ENCODE results near the gene MARCHF3.

MARCHF3 gene

GRCh38 chr5:126973193-126973592 lies 57.2 kb downstream of the MARCHF3 start:
- no peaks in the 10 kb centered on the region for H3K9me3 Mint-ChIP-seq
- H3K4me3 Mint-ChIP-seq = peak overlapping the region; percentile 25
- no peaks in the 10 kb centered on the region for H3K27me3 Mint-ChIP-seq (ENCODE audit: low read depth)
- peak overlapping the region; percentile 98 for H3K27ac Mint-ChIP-seq
- peaks cover 6% of the 10 kb centered on the region for H3K36me3 Mint-ChIP-seq (ENCODE audit: low read depth)
- H3K4me1 Mint-ChIP-seq (ENCODE audit: low read depth) = peaks cover 41% of the 10 kb centered on the region

- Mint-ChIP-seq H3K4me1 (ENCODE audit: low read depth) (peaks cover 41% of the 10 kb centered on the region), H3K36me3 (ENCODE audit: low read depth) (peaks cover 9% of the 10 kb centered on the region), H3K27me3 (ENCODE audit: low read depth) (no peaks in the 10 kb centered on the region), H3K4me3 (peak overlapping the region; percentile 81), H3K27ac (peak overlapping the region; percentile 98), H3K9me3 (no peaks in the 10 kb centered on the region)
Measured at GRCh38 chr5:126972062-126972895, 58.1 kb downstream of the MARCHF3 start.

GRCh38 chr5:126971455-126972031 lies 58.8 kb downstream of the MARCHF3 start:
- H3K27me3 Mint-ChIP-seq (ENCODE audit: low read depth) = no peaks in the 10 kb centered on the region
- H3K4me3 Mint-ChIP-seq = no peak overlapping the region
- H3K36me3 Mint-ChIP-seq (ENCODE audit: low read depth) = peaks cover 9% of the 10 kb centered on the region
- peak overlapping the region; percentile 98 for H3K27ac Mint-ChIP-seq
- no peaks in the 10 kb centered on the region for H3K9me3 Mint-ChIP-seq
- peaks cover 38% of the 10 kb centered on the region for H3K4me1 Mint-ChIP-seq (ENCODE audit: low read depth)

- Mint-ChIP-seq H3K36me3 (ENCODE audit: low read depth) (peaks cover 9% of the 10 kb centered on the region), H3K4me3 (no peak overlapping the region), H3K27me3 (ENCODE audit: low read depth) (no peaks in the 10 kb centered on the region), H3K4me1 (ENCODE audit: low read depth) (peaks cover 30% of the 10 kb centered on the region), H3K9me3 (no peaks in the 10 kb centered on the region), H3K27ac (no peak overlapping the region)
Measured at GRCh38 chr5:126970517-126971017, 59.8 kb downstream of the MARCHF3 start.

GRCh38 chr5:126969548-126969947 lies 60.8 kb downstream of the MARCHF3 start:
- no peak overlapping the region for H3K4me3 Mint-ChIP-seq
- no peaks in the 10 kb centered on the region for H3K9me3 Mint-ChIP-seq
- H3K36me3 Mint-ChIP-seq (ENCODE audit: low read depth) = peaks cover 9% of the 10 kb centered on the region
- no peak overlapping the region for H3K27ac Mint-ChIP-seq
- peaks cover 28% of the 10 kb centered on the region for H3K4me1 Mint-ChIP-seq (ENCODE audit: low read depth)
- no peaks in the 10 kb centered on the region for H3K27me3 Mint-ChIP-seq (ENCODE audit: low read depth)

GRCh38 chr5:126967808-126968466 lies 62.4 kb downstream of the MARCHF3 start:
- H3K4me3 Mint-ChIP-seq = no peak overlapping the region
- H3K27ac Mint-ChIP-seq = no peak overlapping the region
- H3K36me3 Mint-ChIP-seq (ENCODE audit: low read depth) = peaks cover 9% of the 10 kb centered on the region
- peaks cover 20% of the 10 kb centered on the region for H3K4me1 Mint-ChIP-seq (ENCODE audit: low read depth)
- H3K27me3 Mint-ChIP-seq (ENCODE audit: low read depth) = no peaks in the 10 kb centered on the region
- no peaks in the 10 kb centered on the region for H3K9me3 Mint-ChIP-seq

- Mint-ChIP-seq H3K27me3 (ENCODE audit: low read depth) (no peaks in the 10 kb centered on the region), H3K4me3 (no peak overlapping the region), H3K4me1 (ENCODE audit: low read depth) (peaks cover 5% of the 10 kb centered on the region), H3K9me3 (no peaks in the 10 kb centered on the region), H3K36me3 (ENCODE audit: low read depth) (peaks cover 5% of the 10 kb centered on the region), H3K27ac (no peak overlapping the region)
Measured at GRCh38 chr5:126965487-126965886, 64.9 kb downstream of the MARCHF3 start.

- no peaks in the 10 kb centered on the region for H3K27me3 Mint-ChIP-seq (ENCODE audit: low read depth)
- H3K9me3 Mint-ChIP-seq = no peaks in the 10 kb centered on the region
- no peak overlapping the region for H3K4me3 Mint-ChIP-seq
- no peak overlapping the region for H3K27ac Mint-ChIP-seq
- peaks cover 4% of the 10 kb centered on the region for H3K4me1 Mint-ChIP-seq (ENCODE audit: low read depth)
- peaks cover 4% of the 10 kb centered on the region for H3K36me3 Mint-ChIP-seq (ENCODE audit: low read depth)
Measured at GRCh38 chr5:126965061-126965475, 65.3 kb downstream of the MARCHF3 start.

- no peaks in the 10 kb centered on the region for H3K27me3 Mint-ChIP-seq (ENCODE audit: low read depth)
- H3K4me1 Mint-ChIP-seq (ENCODE audit: low read depth) = peaks cover 4% of the 10 kb centered on the region
- peaks cover 4% of the 10 kb centered on the region for H3K36me3 Mint-ChIP-seq (ENCODE audit: low read depth)
- no peaks in the 10 kb centered on the region for H3K9me3 Mint-ChIP-seq
- H3K4me3 Mint-ChIP-seq = no peak overlapping the region
- no peak overlapping the region for H3K27ac Mint-ChIP-seq
Measured at GRCh38 chr5:126963822-126964375, 66.5 kb downstream of the MARCHF3 start.

- Mint-ChIP-seq H3K4me1 (ENCODE audit: low read depth) (peaks cover 4% of the 10 kb centered on the region), H3K9me3 (no peaks in the 10 kb centered on the region), H3K27me3 (ENCODE audit: low read depth) (no peaks in the 10 kb centered on the region), H3K4me3 (no peak overlapping the region), H3K27ac (no peak overlapping the region), H3K36me3 (ENCODE audit: low read depth) (no peaks in the 10 kb centered on the region)
Measured at GRCh38 chr5:126961702-126962101, 68.7 kb downstream of the MARCHF3 start.

- Mint-ChIP-seq H3K4me1 (ENCODE audit: low read depth) (peaks cover 4% of the 10 kb centered on the region), H3K36me3 (ENCODE audit: low read depth) (no peaks in the 10 kb centered on the region), H3K27me3 (ENCODE audit: low read depth) (no peaks in the 10 kb centered on the region), H3K9me3 (no peaks in the 10 kb centered on the region), H3K4me3 (no peak overlapping the region), H3K27ac (no peak overlapping the region)
Measured at GRCh38 chr5:126961128-126961527, 69.2 kb downstream of the MARCHF3 start.

- Mint-ChIP-seq H3K27me3 (ENCODE audit: low read depth) (no peaks in the 10 kb centered on the region), H3K36me3 (ENCODE audit: low read depth) (no peaks in the 10 kb centered on the region), H3K4me1 (ENCODE audit: low read depth) (peaks cover 4% of the 10 kb centered on the region), H3K4me3 (no peak overlapping the region), H3K9me3 (no peaks in the 10 kb centered on the region), H3K27ac (no peak overlapping the region)
Measured at GRCh38 chr5:126959188-126959587, 71.2 kb downstream of the MARCHF3 start.

GRCh38 chr5:126956991-126957390 lies 73.4 kb downstream of the MARCHF3 start:
- H3K27ac Mint-ChIP-seq = no peak overlapping the region
- peaks cover 4% of the 10 kb centered on the region for H3K4me1 Mint-ChIP-seq (ENCODE audit: low read depth)
- H3K27me3 Mint-ChIP-seq (ENCODE audit: low read depth) = no peaks in the 10 kb centered on the region
- no peaks in the 10 kb centered on the region for H3K9me3 Mint-ChIP-seq
- H3K36me3 Mint-ChIP-seq (ENCODE audit: low read depth) = no peaks in the 10 kb centered on the region
- no peak overlapping the region for H3K4me3 Mint-ChIP-seq

GRCh38 chr5:126954981-126955380 lies 75.4 kb downstream of the MARCHF3 start:
- no peak overlapping the region for H3K27ac Mint-ChIP-seq

More at GRCh38 chr5:126954981-126955380, 75.4 kb downstream of the MARCHF3 start:
- Mint-ChIP-seq H3K4me1 (ENCODE audit: low read depth) (no peaks in the 10 kb centered on the region), H3K36me3 (ENCODE audit: low read depth) (no peaks in the 10 kb centered on the region), H3K4me3 (no peak overlapping the region), H3K9me3 (no peaks in the 10 kb centered on the region), H3K27me3 (ENCODE audit: low read depth) (no peaks in the 10 kb centered on the region)
